MM.1S (cell line): Measurements from ENCODE around the gene RPS2.
"Not testable (repeated sequence)": the region's sequence is repeated elsewhere in the genome, so short reads cannot be mapped to it uniquely, and the experiment has no call there.

Experiments
- DNase-seq: peaks from one replicate; pipeline ENCODE4 v3.0.0-alpha.2; 2015
- H2AFZ ChIP-seq: fragments of 300-600 bp; sonication (generic); 2 replicates; pipeline ENCODE4 v1.6.0; 2016; ENCODE audit warnings: antibody characterized with exemption, low read length
- H3F3A ChIP-seq: fragments of 300-600 bp; sonication (generic); 2 replicates; pipeline ENCODE4 v1.6.1; 2016; ENCODE audit warnings: mild to moderate bottlenecking, antibody characterized with exemption, low read length, moderate library complexity, mixed read lengths; ENCODE audit not compliant: insufficient read depth
- H3K27ac ChIP-seq: fragments of 300-600 bp; sonication (generic); 2 replicates; pipeline ENCODE4 v1.5.1; 2016; ENCODE audit warnings: mild to moderate bottlenecking, low read length
- H3K27me3 ChIP-seq: fragments of 300-600 bp; sonication (generic); replicated peaks from 2 replicates; pipeline ENCODE4 v1.6.0; 2016; ENCODE audit warnings: low read length; ENCODE audit not compliant: insufficient read depth
- H3K36me3 ChIP-seq: fragments of 300-600 bp; sonication (generic); replicated peaks from 2 replicates; pipeline ENCODE4 v1.6.1; 2016; ENCODE audit warnings: mild to moderate bottlenecking, low read length, mixed read lengths; ENCODE audit not compliant: insufficient read depth
- H3K4me1 ChIP-seq: fragments of 300-600 bp; sonication (generic); 2 replicates; pipeline ENCODE4 v1.6.1; 2016; ENCODE audit warnings: low read length, mixed read lengths
- H3K4me2 ChIP-seq: fragments of 300-600 bp; sonication (generic); 2 replicates; pipeline ENCODE4 v1.6.0; 2016; ENCODE audit warnings: low read depth, low read length
- H3K4me3 ChIP-seq: fragments of 300-600 bp; sonication (generic); 2 replicates; pipeline ENCODE4 v1.5.1; 2016; ENCODE audit warnings: low read length, mixed read lengths
- H3K79me2 ChIP-seq: fragments of 300-600 bp; sonication (generic); 2 replicates; pipeline ENCODE4 v1.6.1; 2016; ENCODE audit warnings: mixed run types, low read length, mixed read lengths
- H3K9ac ChIP-seq: fragments of 300-600 bp; sonication (generic); 2 replicates; pipeline ENCODE4 v1.6.1; 2016; ENCODE audit warnings: low read length, mixed read lengths
- H3K9me2 ChIP-seq: fragments of 300-600 bp; sonication (generic); replicated peaks from 2 replicates; pipeline ENCODE4 v1.6.1; 2016; ENCODE audit warnings: mild to moderate bottlenecking, low read length, mixed read lengths; ENCODE audit not compliant: insufficient read depth
- H3K9me3 ChIP-seq: fragments of 300-600 bp; sonication (generic); replicated peaks from 2 replicates; pipeline ENCODE4 v1.6.1; 2016; ENCODE audit warnings: mild to moderate bottlenecking, low read length, mixed read lengths; ENCODE audit not compliant: insufficient read depth
- H4K20me1 ChIP-seq: fragments of 300-600 bp; sonication (generic); 2 replicates; pipeline ENCODE4 v1.6.1; 2016; ENCODE audit warnings: mild to moderate bottlenecking, low read length, moderate library complexity, mixed read lengths; ENCODE audit not compliant: insufficient read depth
- EZH2 ChIP-seq: fragments of 300-600 bp; sonication (generic); optimal IDR thresholded peaks from 2 replicates; pipeline ENCODE3; 2017; ENCODE audit warnings: low read depth, mild to moderate bottlenecking, antibody characterized with exemption, low read length, mixed read lengths
- EZH2phosphoT487 ChIP-seq: fragments of 300-600 bp; sonication (generic); IDR thresholded peaks from 2 replicates; pipeline ENCODE4 v1.6.1; 2018; ENCODE audit warnings: antibody characterized with exemption, low read length
- TF ChIP-seq, protein P1 (sequence below): fragments of 300-600 bp; sonication (generic); IDR thresholded peaks from 2 replicates; pipeline ENCODE4 v1.5.1; 2016; ENCODE audit warnings: antibody characterized with exemption, low read length, mixed read lengths

The RPS2 gene

DNA sequence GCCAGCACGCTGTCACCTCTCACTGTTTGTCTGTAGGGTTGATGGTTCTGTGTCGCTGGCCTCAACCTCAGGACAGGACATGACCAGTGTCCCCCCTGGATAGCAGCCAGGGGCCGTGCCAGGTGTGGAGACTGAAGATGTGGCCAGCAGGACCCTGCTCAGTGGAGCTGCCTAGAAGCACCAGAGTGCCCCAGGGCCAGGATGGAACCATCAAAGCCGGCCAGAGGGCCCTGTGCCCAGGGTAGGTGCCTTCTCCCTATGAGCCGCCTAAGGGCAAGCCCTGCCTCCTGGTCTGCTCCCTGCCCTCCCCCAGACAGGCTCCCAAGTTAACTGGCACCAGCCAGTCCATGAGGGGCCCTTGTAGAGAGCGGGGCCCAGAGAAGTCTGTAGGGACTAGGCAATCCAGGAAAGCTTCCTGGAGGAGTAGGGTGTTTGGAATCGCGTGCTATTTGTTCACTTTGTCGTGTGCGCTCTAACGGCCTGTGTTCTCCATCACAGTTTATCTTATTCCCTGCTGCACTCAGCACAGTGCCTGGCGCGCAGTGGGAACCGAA lies 5.8 kb downstream of the RPS2 start:
- peaks cover 12% of the 10 kb centered on the region for H3K4me1 ChIP-seq
- peak overlapping the region; percentile 92 for H3K4me2 ChIP-seq
- H3K9me3 ChIP-seq: no peaks in the 10 kb centered on the region
- no peaks in the 10 kb centered on the region for H4K20me1 ChIP-seq
- peak overlapping the region; percentile 81 for H2AFZ ChIP-seq
- H3K36me3 ChIP-seq: peaks cover 14% of the 10 kb centered on the region
- H3K27ac ChIP-seq: no peak overlapping the region
- peak overlapping the region; percentile 88 for H3K4me3 ChIP-seq
- H3K9me2 ChIP-seq: no peaks in the 10 kb centered on the region
- DNase-seq: peak; percentile 2
- H3K27me3 ChIP-seq: peaks cover 10% of the 10 kb centered on the region
- H3K79me2 ChIP-seq: peaks cover 23% of the 10 kb centered on the region
- TF ChIP-seq EZH2phosphoT487 (no peak), EZH2 (no peak)
- TF ChIP-seq, protein P1, sequence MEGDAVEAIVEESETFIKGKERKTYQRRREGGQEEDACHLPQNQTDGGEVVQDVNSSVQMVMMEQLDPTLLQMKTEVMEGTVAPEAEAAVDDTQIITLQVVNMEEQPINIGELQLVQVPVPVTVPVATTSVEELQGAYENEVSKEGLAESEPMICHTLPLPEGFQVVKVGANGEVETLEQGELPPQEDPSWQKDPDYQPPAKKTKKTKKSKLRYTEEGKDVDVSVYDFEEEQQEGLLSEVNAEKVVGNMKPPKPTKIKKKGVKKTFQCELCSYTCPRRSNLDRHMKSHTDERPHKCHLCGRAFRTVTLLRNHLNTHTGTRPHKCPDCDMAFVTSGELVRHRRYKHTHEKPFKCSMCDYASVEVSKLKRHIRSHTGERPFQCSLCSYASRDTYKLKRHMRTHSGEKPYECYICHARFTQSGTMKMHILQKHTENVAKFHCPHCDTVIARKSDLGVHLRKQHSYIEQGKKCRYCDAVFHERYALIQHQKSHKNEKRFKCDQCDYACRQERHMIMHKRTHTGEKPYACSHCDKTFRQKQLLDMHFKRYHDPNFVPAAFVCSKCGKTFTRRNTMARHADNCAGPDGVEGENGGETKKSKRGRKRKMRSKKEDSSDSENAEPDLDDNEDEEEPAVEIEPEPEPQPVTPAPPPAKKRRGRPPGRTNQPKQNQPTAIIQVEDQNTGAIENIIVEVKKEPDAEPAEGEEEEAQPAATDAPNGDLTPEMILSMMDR: no peak
- peaks cover 30% of the 10 kb centered on the region for H3F3A ChIP-seq
- H3K9ac ChIP-seq: peak overlapping the region; percentile 30; the same call in 1 of the 2 replicates

DNA sequence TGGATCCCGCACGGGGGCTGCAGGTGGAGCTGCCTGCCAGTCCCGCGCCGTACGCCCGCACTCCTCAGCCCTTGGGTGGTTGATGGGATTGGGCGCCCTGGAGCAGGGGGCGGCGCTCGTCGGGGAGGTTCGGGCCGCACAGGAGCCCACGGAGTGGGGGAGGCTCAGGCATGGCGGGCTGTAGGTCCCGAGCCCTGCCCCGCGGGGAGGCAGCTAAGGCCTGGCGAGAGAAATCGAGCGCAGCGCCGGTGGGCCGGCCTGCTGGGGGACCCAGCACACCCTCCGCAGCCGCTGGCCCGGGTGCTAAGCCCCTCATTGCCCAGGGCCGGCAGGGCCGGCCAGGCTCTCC lies 6.5 kb downstream of the RPS2 start:
- H3K36me3 ChIP-seq, H4K20me1 ChIP-seq, H2AFZ ChIP-seq, H3K27ac ChIP-seq, H3K9me2 ChIP-seq, H3K4me2 ChIP-seq, H3K4me3 ChIP-seq, DNase-seq, H3K9me3 ChIP-seq, H3K9ac ChIP-seq, H3K4me1 ChIP-seq: not testable (repeated sequence)
- Histone ChIP-seq H3K27me3 (peaks cover 10% of the 10 kb centered on the region), H3K79me2 (peaks cover 17% of the 10 kb centered on the region), H3F3A (peaks cover 23% of the 10 kb centered on the region)

DNA sequence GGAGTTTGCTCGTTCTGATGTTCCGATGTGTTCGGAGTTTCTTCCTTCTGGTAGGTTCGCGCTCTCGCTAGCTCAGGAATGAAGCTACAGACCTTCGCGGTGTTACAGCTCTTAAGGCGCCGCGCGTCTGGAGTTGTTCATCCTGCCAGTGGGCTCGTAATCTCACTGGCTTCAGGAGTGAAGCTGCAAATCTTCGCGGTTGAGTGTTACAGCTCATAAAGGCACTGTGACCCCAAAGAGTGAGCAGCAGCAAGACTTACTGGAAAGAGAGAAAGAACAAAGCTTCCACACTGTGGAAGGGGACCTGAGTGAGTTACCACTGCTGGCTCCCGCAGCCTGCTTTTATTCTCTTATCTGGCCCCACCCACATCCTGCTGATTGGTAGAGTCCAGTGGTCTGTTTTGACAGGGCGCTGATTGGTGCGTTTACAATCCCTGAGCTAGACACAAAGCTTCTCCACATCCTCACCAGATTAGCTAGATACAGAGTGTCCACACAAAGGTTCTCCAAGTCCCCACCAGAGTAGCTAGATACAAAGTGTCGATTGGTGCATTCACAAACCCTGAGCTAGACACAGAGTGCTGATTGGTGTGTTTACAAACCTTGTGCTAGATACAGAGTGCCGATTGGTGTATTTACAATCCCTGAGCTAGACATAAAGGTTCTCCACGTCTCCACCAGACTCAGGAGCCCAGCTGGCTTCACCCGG lies 7.0 kb downstream of the RPS2 start:
- DNase-seq, H3K9me3 ChIP-seq, H3K9me2 ChIP-seq, H4K20me1 ChIP-seq, H3K9ac ChIP-seq, H3K4me3 ChIP-seq, H3K4me2 ChIP-seq, H3K36me3 ChIP-seq, H3K27ac ChIP-seq, H3K4me1 ChIP-seq, H2AFZ ChIP-seq: not testable (repeated sequence)
- Histone ChIP-seq H3K79me2 (peaks cover 17% of the 10 kb centered on the region), H3K27me3 (peaks cover 15% of the 10 kb centered on the region), H3F3A (peaks cover 19% of the 10 kb centered on the region)

DNA sequence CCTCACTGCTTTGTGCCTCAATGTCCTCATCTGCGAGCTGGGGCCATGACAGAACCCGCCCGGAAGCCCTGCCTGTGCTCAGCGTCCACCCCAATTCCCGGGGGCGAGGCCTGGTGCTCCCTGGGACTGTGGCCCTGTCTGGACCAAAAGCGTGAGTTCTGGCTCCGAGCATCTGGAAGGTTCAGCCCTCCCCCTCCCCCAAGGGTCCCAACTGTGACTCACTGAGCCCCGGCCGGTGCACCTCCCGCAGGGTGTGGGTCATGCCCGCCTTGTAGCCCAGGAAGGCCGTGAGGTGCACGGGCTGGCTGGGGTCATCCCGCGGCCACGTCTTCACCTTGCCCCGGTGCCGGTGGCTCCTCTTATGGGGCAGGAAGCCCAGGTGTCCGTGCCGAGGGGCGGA lies 10.9 kb downstream of the RPS2 start:
- Histone ChIP-seq H4K20me1 (no peaks in the 10 kb centered on the region), H3K4me1 (no peaks in the 10 kb centered on the region), H3F3A (no peaks in the 10 kb centered on the region), H3K27me3 (peaks cover 21% of the 10 kb centered on the region), H3K9me2 (no peaks in the 10 kb centered on the region), H3K9ac (no peak overlapping the region), H3K9me3 (no peaks in the 10 kb centered on the region), H3K36me3 (no peaks in the 10 kb centered on the region), H3K27ac (no peak overlapping the region), H3K79me2 (no peaks in the 10 kb centered on the region), H3K4me2 (no peak overlapping the region), H2AFZ (no peak overlapping the region), H3K4me3 (no peak overlapping the region)
- TF ChIP-seq EZH2 (no peak), EZH2phosphoT487 (no peak)
- TF ChIP-seq, protein P1: no peak
- peak; percentile 2 for DNase-seq
